Stimulated activated naive B cell treated with anti-CD40 and anti-IgM and Interleukin-4, amounts not matched to agents 10 μg/mL and 1 μg/mL and 100 μg/mL, for 72 hours (primary cell): ENCODE data around the gene FCN3.
"Not testable (repeated sequence)": the region's sequence is repeated elsewhere in the genome, so short reads cannot be mapped to it uniquely, and the experiment has no call there.

Experiments
- ATAC-seq, 2 donors: fragments of 150-1000 bp; cut with Tn5 transposase; replicated peaks; 2 replicates each; pipeline ENCODE4 v1.10.0; 2021; ENCODE audit warnings: moderate library complexity in 1 of 2
- DNase-seq: peaks from one replicate; pipeline ENCODE4 v3.0.0; 2021
- H3K27ac Mint-ChIP-seq: one replicate; pipeline ENCODE4 v1.8.0; 2022; ENCODE audit warnings: mild to moderate bottlenecking, mixed read lengths
- H3K27me3 Mint-ChIP-seq, 2 donors: one replicate each; pipeline ENCODE4 v1.8.0; 2022; ENCODE audit warnings: mixed read lengths in 2 of 2
- H3K36me3 Mint-ChIP-seq, 2 donors: one replicate each; pipeline ENCODE4 v1.8.0; 2022; ENCODE audit warnings: mixed read lengths in 2 of 2, mild to moderate bottlenecking in 1 of 2
- H3K4me1 Mint-ChIP-seq, 2 donors: one replicate each; pipeline ENCODE4 v1.8.0; 2022; ENCODE audit warnings: mixed read lengths in 2 of 2, mild to moderate bottlenecking in 1 of 2
- H3K4me3 Mint-ChIP-seq, 2 donors: one replicate each; pipeline ENCODE4 v1.8.0; 2022; ENCODE audit warnings: mild to moderate bottlenecking in 2 of 2, mixed read lengths in 2 of 2, moderate library complexity in 1 of 2
- H3K9me3 Mint-ChIP-seq, 2 donors: one replicate each; pipeline ENCODE4 v1.8.0; 2022; ENCODE audit warnings: mixed read lengths in 2 of 2, mild to moderate bottlenecking in 1 of 2

The FCN3 gene

DNA sequence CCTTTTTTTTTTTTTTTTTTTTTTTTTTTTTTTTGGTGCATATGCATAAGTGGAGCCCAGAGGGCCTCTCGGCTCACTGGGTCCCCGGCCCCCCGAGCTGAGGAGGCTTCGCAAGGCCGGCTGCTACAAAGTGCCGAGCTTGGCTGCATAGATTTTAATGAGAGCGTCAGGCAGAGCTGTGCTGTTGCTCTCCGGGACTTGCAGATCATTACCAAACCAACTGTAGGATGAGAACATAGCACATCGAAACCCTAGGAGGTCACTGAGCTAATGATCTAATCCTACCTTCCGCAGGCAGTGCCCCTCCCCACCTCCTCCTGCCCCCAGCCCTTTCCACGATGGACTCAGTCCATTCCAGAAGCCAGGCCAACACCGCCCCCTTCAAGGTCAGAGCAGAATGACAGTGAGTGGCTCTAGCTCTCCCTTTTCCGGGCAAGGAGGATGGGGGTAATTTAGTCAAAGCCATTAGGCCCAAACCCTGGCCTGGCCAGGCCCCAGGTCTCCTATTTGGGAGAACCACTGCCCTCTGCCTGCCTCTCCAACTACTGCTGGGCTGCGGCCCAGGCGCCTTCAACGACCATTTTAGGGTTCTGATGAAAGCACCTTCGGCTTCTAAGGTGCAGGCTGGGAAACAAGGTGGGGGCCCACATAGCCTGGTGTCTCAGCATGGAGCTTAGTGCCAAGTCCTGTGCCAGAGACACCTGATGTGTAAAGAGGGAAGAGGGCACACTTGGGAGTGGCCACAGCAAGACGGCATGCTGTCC, 31.2 kb upstream of the FCN3 start:
- not testable (repeated sequence) for H3K9me3 Mint-ChIP-seq, H3K4me3 Mint-ChIP-seq, ATAC-seq, DNase-seq, H3K27me3 Mint-ChIP-seq
- H3K4me1 Mint-ChIP-seq = peaks cover 41 to 65% of the 10 kb centered on the region in 2 donors
- peak overlapping the region; percentile 75 for H3K27ac Mint-ChIP-seq
- peaks cover 21 to 34% of the 10 kb centered on the region in 2 donors for H3K36me3 Mint-ChIP-seq

DNA sequence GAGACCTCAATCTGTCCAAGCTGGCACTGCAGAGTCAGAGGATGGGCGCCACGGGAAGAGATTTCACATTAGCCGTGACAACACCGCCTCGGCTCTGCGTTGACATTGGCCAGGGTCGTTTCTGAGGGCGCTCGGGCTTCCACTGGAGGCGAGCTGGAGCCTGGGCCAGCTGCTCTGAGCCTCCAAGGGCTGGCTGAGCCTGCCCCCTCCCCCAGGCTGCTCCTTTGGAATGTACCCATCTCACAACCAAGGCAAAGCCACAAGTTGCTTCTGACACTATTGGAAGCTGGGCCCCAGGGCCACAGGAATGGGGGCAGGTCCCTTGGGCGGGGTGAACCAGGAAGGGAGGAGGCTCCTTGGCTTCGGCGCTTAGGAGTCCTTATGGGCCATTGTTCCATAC, 30.4 kb upstream of the FCN3 start:
- Mint-ChIP-seq H3K27ac (peak overlapping the region; percentile 25), H3K4me3 (no peak overlapping the region), H3K4me1 (peaks cover 47 to 65% of the 10 kb centered on the region in 2 donors), H3K9me3 (no peaks in the 10 kb centered on the region), H3K36me3 (peaks cover 21 to 28% of the 10 kb centered on the region in 2 donors), H3K27me3 (no peaks in the 10 kb centered on the region)
- DNase-seq = no peak
- no peak for ATAC-seq

DNA sequence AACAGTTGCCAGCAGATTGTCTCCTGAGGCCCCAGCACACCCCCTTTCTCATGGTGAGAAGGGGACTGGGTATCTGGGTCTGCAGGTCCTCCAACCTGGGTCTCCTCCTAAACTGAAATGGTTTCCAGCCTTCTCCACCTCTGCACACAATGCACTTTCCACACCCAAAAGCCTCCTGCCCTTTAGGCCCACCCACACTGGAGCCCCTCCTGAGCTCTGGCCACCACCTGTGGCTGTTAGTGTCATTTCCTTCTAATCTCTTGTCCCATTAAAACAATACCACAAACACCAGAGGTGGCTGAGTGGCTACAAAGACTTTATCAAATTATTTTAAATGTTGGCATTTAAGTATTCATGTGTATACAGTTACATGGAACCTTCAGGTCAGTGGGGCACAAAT, 29.3 kb upstream of the FCN3 start:
- Mint-ChIP-seq H3K9me3 (no peaks in the 10 kb centered on the region), H3K36me3 (peaks cover 18 to 28% of the 10 kb centered on the region in 2 donors), H3K27me3 (no peaks in the 10 kb centered on the region), H3K27ac (peak overlapping the region; percentile 92), H3K4me3 (peak overlapping the region; percentile 68 to 70), H3K4me1 (peaks cover 47 to 66% of the 10 kb centered on the region in 2 donors)
- DNase-seq (no peak), ATAC-seq (peak in 1 of 2 donors; percentile 15)

DNA sequence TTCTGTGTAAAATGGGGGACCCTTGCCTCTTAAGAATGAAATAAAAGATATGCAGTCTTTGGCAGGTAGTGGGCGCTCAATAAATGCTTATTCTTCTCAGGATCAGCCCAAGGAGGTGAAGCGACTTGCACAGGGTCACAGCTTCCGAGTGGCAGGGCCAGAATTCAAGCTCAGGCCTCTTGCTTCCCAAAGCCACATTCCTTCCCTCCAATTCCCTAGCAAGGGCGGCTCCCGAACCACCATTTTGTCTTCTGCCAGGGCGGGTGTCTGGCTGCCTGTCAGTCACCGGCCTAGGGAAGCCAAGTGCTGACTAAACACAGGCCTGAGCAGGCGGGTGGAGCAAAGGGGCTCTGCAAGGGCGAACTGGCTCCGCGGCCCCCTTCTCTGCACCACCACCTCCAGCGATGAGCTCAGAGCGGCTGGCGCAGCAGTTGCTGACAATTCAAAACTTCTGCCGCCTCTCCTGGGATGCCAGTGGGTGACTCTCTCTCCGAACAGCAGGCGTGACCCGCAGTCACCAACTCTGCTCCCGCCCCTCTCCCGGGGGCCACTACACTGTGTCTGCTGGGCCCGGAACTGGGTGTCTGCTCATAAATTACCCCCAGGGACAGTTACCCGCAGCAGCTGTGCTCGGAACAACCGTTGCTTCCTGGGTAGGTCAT, 28.6 kb upstream of the FCN3 start:
- no peaks in the 10 kb centered on the region for H3K9me3 Mint-ChIP-seq
- peak overlapping the region; percentile 92 for H3K27ac Mint-ChIP-seq
- peak overlapping the region; percentile 55 to 70 for H3K4me3 Mint-ChIP-seq
- peaks cover 13 to 20% of the 10 kb centered on the region in 2 donors for H3K36me3 Mint-ChIP-seq
- H3K27me3 Mint-ChIP-seq = no peaks in the 10 kb centered on the region
- ATAC-seq (peak; percentile 73 to 84), DNase-seq (peak; percentile 53)
- peaks cover 45 to 64% of the 10 kb centered on the region in 2 donors for H3K4me1 Mint-ChIP-seq

DNA sequence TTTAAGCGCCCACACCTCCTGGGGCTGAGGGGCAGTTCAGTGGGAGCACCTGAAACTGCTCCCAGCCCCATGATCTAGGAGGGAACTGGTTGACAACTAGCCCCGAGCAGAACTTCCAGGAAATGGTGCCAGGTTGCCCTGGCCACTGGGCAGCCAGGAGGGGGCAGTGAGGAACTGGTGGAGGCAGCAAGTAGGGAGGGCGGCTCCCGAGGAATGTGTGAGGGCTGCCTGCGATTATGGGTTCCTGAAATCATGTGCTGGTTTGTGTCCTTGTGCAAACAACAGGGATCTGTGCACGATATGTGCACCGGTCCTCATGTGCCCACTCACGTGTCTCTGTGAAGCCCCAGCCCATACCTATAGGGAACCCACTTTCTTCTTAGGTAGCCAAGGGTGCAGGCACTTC, 27.7 kb upstream of the FCN3 start:
- Mint-ChIP-seq H3K36me3 (peaks cover 6 to 13% of the 10 kb centered on the region in 2 donors), H3K4me3 (no peak overlapping the region), H3K4me1 (peaks cover 39 to 55% of the 10 kb centered on the region in 2 donors), H3K9me3 (no peaks in the 10 kb centered on the region), H3K27ac (peak overlapping the region; percentile 92), H3K27me3 (no peaks in the 10 kb centered on the region)
- no peak for DNase-seq
- ATAC-seq = peak in 1 of 2 donors; percentile 8

DNA sequence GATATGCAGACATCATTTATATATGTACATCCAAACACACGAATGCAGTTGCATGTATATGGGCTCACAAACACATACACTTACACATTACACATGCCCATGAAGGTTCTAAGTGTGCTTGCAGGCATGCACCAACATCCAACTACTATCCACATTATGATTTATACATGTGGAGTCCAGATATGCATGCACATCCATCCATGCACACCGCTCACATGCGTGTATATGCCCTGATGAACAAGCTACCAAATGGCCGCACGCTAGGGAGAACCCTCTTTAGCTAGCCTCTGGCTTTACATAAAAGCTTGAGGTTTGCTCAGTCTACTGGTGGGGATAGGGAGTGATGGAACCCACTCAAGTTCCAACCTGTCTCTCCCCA, 26.3 kb upstream of the FCN3 start:
- H3K4me3 Mint-ChIP-seq = no peak overlapping the region
- peaks cover 27 to 41% of the 10 kb centered on the region in 2 donors for H3K4me1 Mint-ChIP-seq
- H3K27ac Mint-ChIP-seq = no peak overlapping the region
- ATAC-seq (no peak), DNase-seq (no peak)
- H3K36me3 Mint-ChIP-seq = peaks cover 0 to 3% of the 10 kb centered on the region in 2 donors
- no peaks in the 10 kb centered on the region for H3K9me3 Mint-ChIP-seq
- H3K27me3 Mint-ChIP-seq = no peaks in the 10 kb centered on the region

DNA sequence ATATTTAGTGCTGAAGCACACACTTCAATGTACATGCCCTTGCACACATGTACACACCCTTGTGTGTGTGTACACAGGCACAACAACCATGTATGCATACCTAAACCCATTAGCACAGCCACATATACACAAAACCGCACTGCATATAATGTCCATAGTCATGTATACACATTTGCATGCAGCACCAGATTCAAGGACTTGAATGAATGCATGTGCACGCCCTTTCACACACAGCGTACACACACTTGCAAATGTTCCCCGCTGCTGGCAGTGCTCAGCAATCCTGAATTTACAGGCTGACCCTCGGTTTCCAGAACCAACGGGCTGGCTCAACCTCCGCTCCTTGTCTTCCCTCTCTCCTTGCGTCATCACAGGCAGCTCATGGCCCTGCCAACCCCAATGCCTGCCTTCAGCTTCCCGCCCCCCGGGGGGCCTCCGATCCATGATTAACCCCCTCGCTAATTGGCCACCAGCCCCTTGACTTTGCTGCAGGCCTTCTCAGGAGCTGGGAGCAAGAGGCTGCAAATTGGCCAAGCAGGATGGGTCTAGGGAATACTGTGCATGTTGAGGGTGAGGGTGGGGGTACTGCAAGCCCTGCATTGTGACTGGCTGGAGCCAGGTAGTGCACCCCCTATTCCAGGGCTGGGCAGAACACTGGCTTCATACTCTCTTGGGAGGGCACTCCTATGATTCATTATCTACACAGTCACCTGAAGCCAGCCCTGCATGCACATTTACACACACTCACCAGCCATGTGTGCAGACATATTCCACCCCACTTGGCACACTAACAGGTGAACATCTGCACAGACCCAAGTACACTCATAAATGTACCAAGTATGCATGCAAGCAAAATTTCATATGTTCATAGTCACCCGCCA, 25.7 kb upstream of the FCN3 start:
- peaks cover 0 to 3% of the 10 kb centered on the region in 2 donors for H3K36me3 Mint-ChIP-seq
- peaks cover 27 to 44% of the 10 kb centered on the region in 2 donors for H3K4me1 Mint-ChIP-seq
- ATAC-seq (no peak), DNase-seq (no peak)
- H3K27ac Mint-ChIP-seq = peak overlapping the region; percentile 86
- H3K27me3 Mint-ChIP-seq = no peaks in the 10 kb centered on the region
- H3K9me3 Mint-ChIP-seq = no peaks in the 10 kb centered on the region
- H3K4me3 Mint-ChIP-seq = no peak overlapping the region

DNA sequence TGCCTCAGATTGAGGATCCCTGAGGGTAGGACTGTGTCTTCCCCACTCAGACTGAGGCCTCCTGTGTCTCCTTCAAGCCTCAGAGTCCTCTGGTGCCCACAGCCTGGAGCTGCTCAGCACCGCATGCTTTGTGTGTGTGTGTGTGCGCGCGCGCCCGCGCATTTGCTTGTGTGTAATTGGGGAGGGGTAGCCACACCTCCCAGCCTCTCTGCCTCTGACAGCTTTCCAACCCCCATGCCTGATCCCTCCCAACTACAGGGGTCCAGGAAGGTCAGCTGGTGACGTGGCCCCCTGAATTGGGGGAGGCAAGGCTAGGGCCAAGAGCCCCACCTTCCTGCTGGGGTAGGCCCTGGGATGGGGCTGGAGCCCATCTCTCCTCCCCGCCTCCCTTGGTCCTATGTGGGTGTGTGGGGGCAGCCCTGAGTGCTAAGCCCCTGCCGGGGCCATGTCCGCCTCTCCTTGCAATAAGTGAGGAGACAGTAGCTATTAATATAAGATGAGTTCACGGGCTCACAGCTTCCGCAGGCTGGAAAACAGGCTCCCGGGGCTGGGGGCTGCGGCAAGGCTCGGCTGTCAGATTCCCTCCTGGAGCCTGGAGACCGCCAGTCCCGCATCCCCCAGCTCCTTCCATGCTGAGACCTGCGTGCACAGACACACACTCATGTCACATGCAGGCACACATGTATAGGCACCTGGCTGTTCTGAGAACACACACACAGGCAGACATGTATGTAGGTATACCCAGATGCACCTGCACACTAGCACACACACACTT, 24.8 kb upstream of the FCN3 start:
- Mint-ChIP-seq H3K27ac (peak overlapping the region; percentile 82), H3K27me3 (no peaks in the 10 kb centered on the region), H3K9me3 (no peaks in the 10 kb centered on the region), H3K36me3 (peaks cover 0 to 3% of the 10 kb centered on the region in 2 donors), H3K4me3 (no peak overlapping the region), H3K4me1 (peaks cover 31 to 47% of the 10 kb centered on the region in 2 donors)
- no peak for ATAC-seq
- DNase-seq = no peak

DNA sequence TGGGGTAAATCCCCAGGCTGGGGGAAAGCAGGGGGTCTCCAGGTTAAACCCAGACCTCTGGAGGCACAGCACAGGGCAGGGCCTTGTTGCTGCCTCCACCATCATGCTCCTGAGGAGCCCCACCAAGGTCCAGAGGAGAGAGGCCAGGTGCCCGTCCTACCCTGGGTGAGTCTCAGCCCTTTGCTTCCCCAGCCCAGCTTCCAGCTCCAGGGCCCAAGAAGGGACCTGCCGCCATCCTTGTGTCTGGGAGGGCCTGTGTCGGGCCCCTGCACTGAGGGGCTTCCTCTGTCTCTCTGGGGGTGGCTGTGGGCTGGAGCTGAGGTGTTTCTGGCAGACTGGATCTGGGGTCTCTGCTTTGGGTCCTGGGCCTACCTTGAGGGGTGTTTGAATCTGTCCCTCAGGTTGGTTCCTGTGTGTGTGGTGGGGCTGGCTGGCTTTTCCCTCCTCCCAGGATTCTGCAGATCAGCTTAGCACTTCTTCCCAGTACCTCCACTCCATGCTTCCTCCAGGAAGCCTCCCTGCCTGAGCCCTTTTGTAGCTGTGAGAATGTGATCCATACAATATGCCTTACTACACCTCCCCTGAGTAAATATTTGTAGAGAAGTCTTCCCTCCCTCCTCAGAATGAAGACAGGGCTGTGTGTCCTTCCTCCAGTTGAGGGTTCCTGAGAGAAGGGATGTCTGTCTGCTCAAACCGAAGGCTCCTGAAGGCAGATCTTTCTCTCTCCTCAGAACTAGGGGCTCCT, 24.0 kb upstream of the FCN3 start:
- ATAC-seq (no peak), DNase-seq (no peak)
- Mint-ChIP-seq H3K27me3 (no peaks in the 10 kb centered on the region), H3K36me3 (no peaks in the 10 kb centered on the region), H3K27ac (peak overlapping the region; percentile 73), H3K4me1 (peaks cover 24 to 39% of the 10 kb centered on the region in 2 donors), H3K4me3 (no peak overlapping the region), H3K9me3 (no peaks in the 10 kb centered on the region)

DNA sequence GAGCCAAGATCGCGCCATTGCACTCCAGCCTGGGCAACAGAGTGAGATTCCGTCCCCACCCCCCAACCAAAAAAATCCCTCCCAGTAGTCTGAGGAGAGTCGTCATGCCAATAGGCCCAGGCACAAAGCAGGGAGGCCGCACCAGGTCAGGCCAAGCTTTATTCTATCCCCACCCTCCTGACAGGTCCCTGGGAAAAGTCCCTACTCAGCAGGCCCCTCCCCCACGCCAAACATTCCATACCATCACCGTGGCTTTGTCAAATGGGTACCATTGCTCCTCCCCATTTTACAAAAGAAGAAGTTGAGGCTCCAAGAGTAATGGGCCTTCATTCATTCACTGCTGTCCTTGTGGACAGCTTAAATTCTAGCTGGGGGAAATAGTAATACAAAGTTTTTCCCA, 23.1 kb upstream of the FCN3 start:
- Mint-ChIP-seq H3K4me1 (peaks cover 19 to 37% of the 10 kb centered on the region in 2 donors), H3K36me3 (no peaks in the 10 kb centered on the region), H3K4me3 (no peak overlapping the region), H3K27me3 (no peaks in the 10 kb centered on the region), H3K9me3 (no peaks in the 10 kb centered on the region), H3K27ac (peak overlapping the region; percentile 31)
- ATAC-seq (no peak), DNase-seq (no peak)

DNA sequence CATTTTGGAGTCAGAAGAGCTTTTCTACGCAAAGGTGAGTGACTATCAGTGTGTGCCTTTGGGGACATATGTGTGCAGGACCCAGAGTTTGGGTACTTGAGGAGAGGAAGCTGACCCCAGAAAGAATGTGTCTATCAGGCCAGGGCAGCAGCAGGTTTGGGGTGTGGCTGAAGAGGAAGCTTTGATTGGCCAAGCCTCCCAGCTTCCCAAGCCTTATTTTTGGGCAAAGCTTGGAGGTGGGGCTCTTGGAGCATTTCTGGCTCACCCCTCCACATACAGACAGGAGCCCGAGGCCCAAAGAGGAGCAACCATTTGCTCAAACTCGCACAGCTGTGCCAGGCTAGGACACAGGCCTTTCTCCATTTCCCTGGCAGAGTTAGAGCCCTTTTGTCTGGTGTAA, 22.5 kb upstream of the FCN3 start:
- Mint-ChIP-seq H3K4me3 (peak overlapping the region in 1 of 2 donors; percentile 25), H3K27ac (peak overlapping the region; percentile 31), H3K4me1 (peaks cover 20 to 37% of the 10 kb centered on the region in 2 donors), H3K9me3 (no peaks in the 10 kb centered on the region), H3K36me3 (no peaks in the 10 kb centered on the region), H3K27me3 (no peaks in the 10 kb centered on the region)
- no peak for DNase-seq
- ATAC-seq = no peak

DNA sequence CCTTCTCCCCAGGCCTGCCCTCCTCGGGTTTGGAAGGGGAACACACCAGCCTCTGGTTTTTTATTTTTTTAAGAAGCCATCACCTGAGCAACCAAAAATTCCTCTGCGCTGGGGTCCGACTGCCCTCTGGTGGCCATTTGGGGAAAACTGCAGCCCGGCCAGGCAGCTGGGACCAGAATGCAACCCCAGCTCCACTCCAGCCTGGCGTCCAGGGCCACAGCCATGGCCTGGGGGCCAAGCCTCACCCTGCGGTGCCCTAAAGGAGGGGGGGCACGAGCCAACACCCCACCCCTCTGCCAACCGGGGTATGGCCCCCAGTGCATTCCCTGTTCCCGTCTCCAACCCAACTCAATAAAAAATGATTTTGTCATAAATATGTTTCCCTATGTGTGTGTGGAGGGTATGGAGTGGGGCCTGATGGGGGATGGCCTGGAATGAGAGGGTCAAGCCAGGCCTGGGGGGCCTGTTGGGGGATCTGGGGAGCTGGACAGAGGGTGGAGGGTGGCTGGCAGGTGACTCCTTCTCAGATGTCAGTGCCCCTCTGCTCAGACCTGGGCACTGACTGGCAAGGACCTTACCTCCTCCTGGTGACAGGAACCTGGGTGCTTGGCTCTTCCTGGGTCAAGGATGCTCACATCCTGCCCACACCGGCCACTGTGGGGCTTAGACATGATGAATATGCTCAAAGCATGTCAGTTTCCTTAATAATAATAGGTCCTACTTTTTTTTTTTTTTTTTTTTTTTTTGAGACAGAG, 21.0 kb upstream of the FCN3 start:
- Mint-ChIP-seq H3K36me3 (no peaks in the 10 kb centered on the region), H3K4me1 (peaks cover 23 to 38% of the 10 kb centered on the region in 2 donors), H3K27ac (no peak overlapping the region), H3K27me3 (no peaks in the 10 kb centered on the region), H3K9me3 (no peaks in the 10 kb centered on the region), H3K4me3 (no peak overlapping the region)
- ATAC-seq (peak; percentile 45 to 53), DNase-seq (peak; percentile 73)

DNA sequence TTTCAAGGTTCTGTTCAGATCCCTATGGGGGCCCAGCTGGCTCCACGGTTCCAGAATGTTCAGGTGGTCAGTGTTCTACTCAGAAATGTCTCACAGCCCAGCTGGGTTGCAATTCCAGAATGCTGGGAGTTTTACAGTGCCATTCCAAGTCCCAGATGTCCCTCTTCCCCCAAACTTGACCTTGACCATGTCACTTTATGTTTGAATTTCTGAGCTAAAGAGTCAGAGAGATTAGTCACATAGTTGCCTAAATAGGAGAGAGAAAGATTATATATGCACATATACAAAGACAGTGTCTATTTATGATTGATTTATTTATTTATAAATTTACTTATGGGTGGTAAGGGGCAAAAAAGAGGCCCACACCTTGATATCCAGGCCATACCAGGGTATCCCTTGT, 20.3 kb upstream of the FCN3 start:
- H3K27ac Mint-ChIP-seq = no peak overlapping the region
- ATAC-seq = no peak
- H3K4me3 Mint-ChIP-seq = no peak overlapping the region

More for the DNA sequence above, 20.3 kb upstream of the FCN3 start:
- H3K4me1 Mint-ChIP-seq = peaks cover 19 to 38% of the 10 kb centered on the region in 2 donors
- H3K27me3 Mint-ChIP-seq = no peaks in the 10 kb centered on the region
- H3K36me3 Mint-ChIP-seq = no peaks in the 10 kb centered on the region
- H3K9me3 Mint-ChIP-seq = no peaks in the 10 kb centered on the region
- DNase-seq = no peak
